Stimulated activated CD4-positive, alpha-beta T cell treated with anti-CD3 and anti-CD28 coated beads, Interleukin-1b, Interleukin-23, amount 100 ng/mL, for 48 hours (primary cell): ENCODE data around the gene ADGRG6.

Source experiments
- DNase-seq: peaks from one replicate; pipeline ENCODE4 v3.0.0-alpha.2; 2020

ADGRG6 gene

GRCh38 chr6:142380626-142381025 lies 78.8 kb downstream of the ADGRG6 start:
- no peak for DNase-seq

- no peak for DNase-seq
These were observed 79.4 kb downstream of the ADGRG6 start for GRCh38 chr6:142381181-142381580.

GRCh38 chr6:142381845-142382378 lies 80.1 kb downstream of the ADGRG6 start:
- no peak for DNase-seq

- DNase-seq = no peak
These were observed 82.9 kb downstream of the ADGRG6 start for GRCh38 chr6:142384519-142385254.

- DNase-seq = no peak
These were observed 83.5 kb downstream of the ADGRG6 start for GRCh38 chr6:142385352-142385751.

GRCh38 chr6:142386657-142387056 lies 84.8 kb downstream of the ADGRG6 start:
- no peak for DNase-seq

GRCh38 chr6:142387997-142388815 lies 86.4 kb downstream of the ADGRG6 start:
- DNase-seq = no peak

GRCh38 chr6:142395266-142395665 lies 93.5 kb downstream of the ADGRG6 start:
- no peak for DNase-seq

- DNase-seq = no peak
These were observed 94.0 kb downstream of the ADGRG6 start for GRCh38 chr6:142395768-142396231.

GRCh38 chr6:142398353-142398752 lies 96.5 kb downstream of the ADGRG6 start:
- no peak for DNase-seq

GRCh38 chr6:142399739-142400138 lies 97.9 kb downstream of the ADGRG6 start:
- DNase-seq = no peak

GRCh38 chr6:142400495-142400894 lies 98.7 kb downstream of the ADGRG6 start:
- no peak for DNase-seq

GRCh38 chr6:142401838-142402237 lies 100.0 kb downstream of the ADGRG6 start:
- no peak for DNase-seq

- DNase-seq = no peak
These were observed 102.9 kb downstream of the ADGRG6 start for GRCh38 chr6:142404751-142405150.

- DNase-seq = no peak
These were observed 104.3 kb downstream of the ADGRG6 start for GRCh38 chr6:142406131-142406530.

GRCh38 chr6:142407685-142408273 lies 106.0 kb downstream of the ADGRG6 start:
- no peak for DNase-seq

GRCh38 chr6:142408409-142408808 lies 106.6 kb downstream of the ADGRG6 start:
- no peak for DNase-seq

GRCh38 chr6:142409794-142410193 lies 108.0 kb downstream of the ADGRG6 start:
- DNase-seq = no peak

GRCh38 chr6:142411145-142411544 lies 109.3 kb downstream of the ADGRG6 start:
- no peak for DNase-seq

- no peak for DNase-seq
These were observed 110.4 kb downstream of the ADGRG6 start for GRCh38 chr6:142412241-142412640.

GRCh38 chr6:142412658-142413057 lies 110.9 kb downstream of the ADGRG6 start:
- no peak for DNase-seq

GRCh38 chr6:142413111-142413510 lies 111.3 kb downstream of the ADGRG6 start:
- DNase-seq = no peak

GRCh38 chr6:142414462-142415250 lies 112.8 kb downstream of the ADGRG6 start:
- DNase-seq = no peak
